GM12872 (cell line): ENCODE measurements around the gene C3orf20.

Experiments
- TF ChIP-seq, protein P1 (sequence below): IDR thresholded peaks from 3 replicates; pipeline ENCODE4 v1.5.1; 2011; ENCODE audit warnings: low read depth, mild to moderate bottlenecking, low read length, moderate library complexity; ENCODE audit not compliant: insufficient read depth

C3orf20 gene

DNA sequence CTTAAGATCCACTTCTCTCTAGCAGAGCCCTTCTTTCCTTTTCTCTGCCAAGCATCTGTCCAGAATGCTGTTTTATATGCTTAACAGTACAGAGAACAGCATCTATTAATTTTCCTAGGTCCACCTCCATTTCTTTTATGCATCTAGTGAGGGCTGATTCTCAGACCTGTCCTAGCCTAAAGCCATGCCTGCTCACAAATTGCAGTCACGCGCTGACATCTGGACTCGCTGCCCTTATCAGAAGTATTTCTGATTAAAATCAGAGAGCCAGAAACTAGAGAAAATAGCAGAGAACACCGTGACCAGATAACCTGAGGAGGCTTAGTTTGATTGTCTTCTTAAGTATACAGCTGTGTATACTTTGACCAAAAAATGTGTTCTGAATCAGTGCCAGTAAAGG is 1.9 kb downstream of the C3orf20 start:
- TF ChIP-seq, protein P1, sequence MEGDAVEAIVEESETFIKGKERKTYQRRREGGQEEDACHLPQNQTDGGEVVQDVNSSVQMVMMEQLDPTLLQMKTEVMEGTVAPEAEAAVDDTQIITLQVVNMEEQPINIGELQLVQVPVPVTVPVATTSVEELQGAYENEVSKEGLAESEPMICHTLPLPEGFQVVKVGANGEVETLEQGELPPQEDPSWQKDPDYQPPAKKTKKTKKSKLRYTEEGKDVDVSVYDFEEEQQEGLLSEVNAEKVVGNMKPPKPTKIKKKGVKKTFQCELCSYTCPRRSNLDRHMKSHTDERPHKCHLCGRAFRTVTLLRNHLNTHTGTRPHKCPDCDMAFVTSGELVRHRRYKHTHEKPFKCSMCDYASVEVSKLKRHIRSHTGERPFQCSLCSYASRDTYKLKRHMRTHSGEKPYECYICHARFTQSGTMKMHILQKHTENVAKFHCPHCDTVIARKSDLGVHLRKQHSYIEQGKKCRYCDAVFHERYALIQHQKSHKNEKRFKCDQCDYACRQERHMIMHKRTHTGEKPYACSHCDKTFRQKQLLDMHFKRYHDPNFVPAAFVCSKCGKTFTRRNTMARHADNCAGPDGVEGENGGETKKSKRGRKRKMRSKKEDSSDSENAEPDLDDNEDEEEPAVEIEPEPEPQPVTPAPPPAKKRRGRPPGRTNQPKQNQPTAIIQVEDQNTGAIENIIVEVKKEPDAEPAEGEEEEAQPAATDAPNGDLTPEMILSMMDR, result no peak

DNA sequence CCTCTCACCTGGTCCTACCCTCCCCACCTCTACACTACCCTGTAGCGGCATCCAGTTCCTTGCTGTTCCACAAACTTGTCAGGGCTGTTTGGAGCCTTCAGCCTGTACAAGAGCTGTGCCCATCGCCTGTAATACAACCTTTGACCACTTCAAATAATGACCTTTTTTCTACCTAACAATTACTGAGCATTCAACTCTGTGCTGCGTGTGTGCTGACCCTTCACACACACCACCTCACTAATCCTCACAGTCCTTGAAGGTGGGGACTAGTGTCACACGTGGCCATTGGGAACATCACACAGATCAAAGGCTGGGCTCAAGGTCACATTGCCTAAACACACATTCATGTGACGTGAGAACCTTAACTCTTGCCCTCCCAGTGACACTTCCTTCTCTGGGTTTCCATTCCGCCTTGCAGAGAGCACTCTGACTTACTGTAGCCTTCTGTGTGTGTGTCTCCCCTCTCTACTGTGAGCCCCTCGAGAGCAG is 3.1 kb downstream of the C3orf20 start:
- TF ChIP-seq, protein P1, result no peak

DNA sequence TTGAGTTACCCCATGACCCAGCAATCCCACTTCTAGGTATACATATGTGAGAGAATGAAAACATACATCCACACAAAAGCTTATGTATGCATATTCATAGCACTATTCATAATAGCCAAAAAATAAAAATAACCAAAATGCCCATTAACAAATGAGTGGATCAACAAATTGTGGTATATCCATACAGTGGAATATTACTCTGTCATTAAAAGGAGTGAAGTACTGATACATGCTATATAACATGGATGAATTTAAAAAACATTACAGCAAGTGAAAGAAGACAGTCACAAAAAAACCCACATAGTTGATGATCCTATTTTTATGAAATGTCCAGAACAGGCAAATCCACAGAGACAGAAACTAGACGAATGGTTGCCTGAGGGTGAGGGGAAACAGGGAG is 5.2 kb downstream of the C3orf20 start:
- TF ChIP-seq, protein P1, result no peak

DNA sequence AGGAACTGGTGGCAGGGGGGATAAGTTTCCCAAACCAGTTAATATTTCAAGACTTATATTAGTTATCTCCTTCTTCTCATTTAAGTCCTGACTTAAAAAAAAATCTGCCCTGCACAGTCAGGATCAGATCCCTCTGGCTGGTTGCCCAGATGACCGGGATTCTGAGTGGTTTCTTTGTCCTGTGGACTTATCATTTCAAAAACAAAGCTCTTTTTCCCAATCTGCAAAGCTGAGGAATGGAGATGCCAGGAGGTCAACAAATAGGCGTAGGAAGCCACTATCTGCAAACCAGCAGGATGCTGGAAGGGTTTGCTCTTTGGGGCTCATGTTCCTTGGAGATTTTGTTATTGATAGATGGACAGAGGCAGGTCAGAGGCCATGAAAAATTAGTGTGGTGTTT is 5.8 kb downstream of the C3orf20 start:
- TF ChIP-seq, protein P1, result no peak

DNA sequence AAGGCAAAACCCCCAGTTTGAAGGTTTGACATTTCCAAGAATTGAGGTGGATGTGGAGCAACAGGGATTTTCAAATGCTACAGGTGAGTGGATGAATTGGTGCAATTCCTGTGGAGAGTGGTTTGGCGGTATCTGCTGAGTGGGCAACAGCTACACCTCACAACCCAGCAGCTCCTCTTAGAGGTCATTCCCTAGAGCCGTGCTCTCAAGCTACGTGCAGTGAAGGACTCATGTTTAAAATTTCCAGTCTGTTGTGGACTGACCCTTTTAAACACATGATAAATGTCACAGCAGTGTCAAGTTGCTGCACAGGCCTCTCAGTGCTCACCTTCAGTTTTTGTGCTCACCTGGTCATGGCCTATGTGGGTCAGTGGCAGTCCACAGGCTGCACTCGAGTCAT is 9.5 kb downstream of the C3orf20 start:
- TF ChIP-seq, protein P1, result no peak

DNA sequence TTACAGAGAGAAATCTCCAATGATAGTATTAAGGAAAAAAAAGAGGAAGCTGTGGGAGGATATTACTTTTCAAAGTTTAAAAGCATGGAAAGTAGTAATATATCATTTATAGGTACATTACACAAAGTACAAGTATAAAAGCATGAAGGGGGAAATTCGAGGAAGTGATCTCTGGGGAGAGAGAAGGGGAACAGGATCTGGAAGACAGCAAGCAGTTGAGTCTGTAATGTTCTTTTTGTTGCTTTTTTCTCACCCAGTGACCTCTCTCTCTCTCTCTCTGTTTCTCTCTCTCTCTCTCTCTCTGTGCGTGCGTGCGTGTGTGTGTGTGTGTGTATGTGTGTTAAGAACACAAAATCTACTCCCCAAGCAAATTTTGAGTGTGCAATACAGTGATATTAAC is 10.2 kb downstream of the C3orf20 start:
- TF ChIP-seq, protein P1, result no peak

DNA sequence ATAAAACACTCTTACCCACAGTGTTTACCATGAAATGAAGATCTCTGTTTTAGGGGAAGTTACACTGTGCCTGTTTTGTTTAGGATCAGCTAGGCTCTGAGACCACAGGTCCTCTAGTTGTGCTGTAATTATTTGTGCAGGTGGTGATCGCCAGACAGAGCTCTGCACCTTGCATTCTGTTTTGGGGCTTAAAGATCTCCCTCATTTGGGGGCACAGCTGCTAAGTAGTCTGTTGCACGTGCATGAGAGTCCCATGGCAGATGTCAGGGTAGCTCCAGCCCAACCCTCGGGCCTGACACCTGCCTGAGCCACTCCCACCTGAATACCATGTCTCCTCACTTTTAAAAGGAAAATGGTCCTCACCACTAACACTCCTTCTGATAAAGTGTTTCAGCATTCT is 12.4 kb downstream of the C3orf20 start:
- TF ChIP-seq, protein P1, result no peak

DNA sequence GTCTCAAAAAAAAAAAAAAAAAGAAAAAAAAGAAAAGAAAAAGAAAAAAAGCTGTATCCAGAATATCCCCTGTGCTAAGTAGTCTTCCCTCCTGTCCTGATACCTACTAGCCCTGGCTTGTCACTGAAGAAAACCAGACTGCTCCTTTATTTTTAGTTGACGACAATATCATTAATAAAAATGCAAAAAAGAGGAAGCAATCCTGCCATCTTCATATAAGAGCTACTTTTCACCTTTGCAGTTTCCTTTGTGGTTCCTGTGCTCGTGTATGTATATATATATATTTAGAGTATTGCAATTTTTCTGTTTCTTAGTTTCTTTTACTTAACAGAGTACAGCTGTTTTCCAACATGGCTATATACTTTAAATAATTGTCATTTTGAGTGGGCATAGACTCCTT is 13.6 kb downstream of the C3orf20 start:
- TF ChIP-seq, protein P1, result no peak
